ENCODE measurements around the gene HAPLN2.

Gene HAPLN2

GRCh38 chr1:156663178-156663577, 44.0 kb downstream of the HAPLN2 start:
- DNase-seq (ENCODE audit: low spot score) = no peak

GRCh38 chr1:156664046-156664766, 45.0 kb downstream of the HAPLN2 start:
- DNase-seq (ENCODE audit: low spot score) = no peak

- DNase-seq (ENCODE audit: low spot score) = no peak
Observed at GRCh38 chr1:156664767-156665411, 45.7 kb downstream of the HAPLN2 start.

GRCh38 chr1:156665539-156665938, 46.3 kb downstream of the HAPLN2 start:
- no peak for DNase-seq (ENCODE audit: low spot score)

GRCh38 chr1:156666862-156667609, 47.8 kb downstream of the HAPLN2 start:
- DNase-seq (ENCODE audit: low spot score) = no peak

GRCh38 chr1:156667610-156667967, 48.4 kb downstream of the HAPLN2 start:
- DNase-seq (ENCODE audit: low spot score) = no peak

GRCh38 chr1:156667968-156668709, 48.9 kb downstream of the HAPLN2 start:
- DNase-seq (ENCODE audit: low spot score) = no peak

GRCh38 chr1:156668801-156669637, 49.8 kb downstream of the HAPLN2 start:
- no peak for DNase-seq (ENCODE audit: low spot score)

- DNase-seq (ENCODE audit: low spot score) = no peak
Observed at GRCh38 chr1:156669794-156670193, 50.6 kb downstream of the HAPLN2 start.

- DNase-seq (ENCODE audit: low spot score) = no peak
Observed at GRCh38 chr1:156670359-156670758, 51.1 kb downstream of the HAPLN2 start.

- DNase-seq (ENCODE audit: low spot score) = no peak
Observed at GRCh38 chr1:156670791-156671190, 51.6 kb downstream of the HAPLN2 start.

- no peak for DNase-seq (ENCODE audit: low spot score)
Observed at GRCh38 chr1:156671804-156672203, 52.6 kb downstream of the HAPLN2 start.

- DNase-seq (ENCODE audit: low spot score) = no peak
Observed at GRCh38 chr1:156673387-156674121, 54.3 kb downstream of the HAPLN2 start.

All from LoVo (cell line).